ENCODE results near the gene SLC35G2.
"Not testable (repeated sequence)": the region's sequence is repeated elsewhere in the genome, so short reads cannot be mapped to it uniquely, and the experiment has no call there.

The SLC35G2 gene

GRCh38 chr3:136901391-136901790 lies 82.5 kb downstream of the SLC35G2 start:
- Histone ChIP-seq H3F3A (ENCODE audit: insufficient read depth, low read length) (no peaks in the 10 kb centered on the region), H3K4me1 (ENCODE audit: low read length) (0 out of 2 replicates have a peak, but pooled peaks cover 3% of the 10 kb centered on the region), H3K9ac (ENCODE audit: low read length) (no peak overlapping the region), H4K20me1 (ENCODE audit: insufficient read depth, low read length) (no peaks in the 10 kb centered on the region), H3K79me2 (ENCODE audit: low read length) (peaks cover 88% of the 10 kb centered on the region), H3K36me3 (replicated peaks; ENCODE audit: insufficient read depth, low read length) (no peaks in the 10 kb centered on the region), H3K27me3 (replicated peaks; ENCODE audit: insufficient read depth, low read length) (no peaks in the 10 kb centered on the region), H3K9me3 (replicated peaks; ENCODE audit: insufficient read depth, low read length) (no peaks in the 10 kb centered on the region), H2AFZ (ENCODE audit: low read length) (no peak overlapping the region), H3K4me2 (ENCODE audit: low read depth, low read length) (no peak overlapping the region), H3K4me3 (ENCODE audit: low read length) (no peak overlapping the region), H3K9me2 (replicated peaks; ENCODE audit: insufficient read depth, low read length) (no peaks in the 10 kb centered on the region), H3K27ac (ENCODE audit: low read length) (no peak overlapping the region)
- DNase-seq: no peak
- TF ChIP-seq CTCF (IDR thresholded peaks at IDR 0.05; ENCODE audit: low read length) (no peak), EZH2phosphoT487 (IDR thresholded peaks at IDR 0.05; ENCODE audit: low read length) (no peak), EZH2 (optimal IDR thresholded peaks at IDR 0.05; ENCODE audit: low read depth, low read length) (no peak)

- not testable (repeated sequence) for H3K36me3 ChIP-seq (replicated peaks; ENCODE audit: insufficient read depth, low read length); DNase-seq; H3K27me3 ChIP-seq (replicated peaks; ENCODE audit: insufficient read depth, low read length); H3K4me1 ChIP-seq (ENCODE audit: low read length); H3K4me2 ChIP-seq (ENCODE audit: low read depth, low read length); H4K20me1 ChIP-seq (ENCODE audit: insufficient read depth, low read length); H3F3A ChIP-seq (ENCODE audit: insufficient read depth, low read length); H2AFZ ChIP-seq (ENCODE audit: low read length); H3K4me3 ChIP-seq (ENCODE audit: low read length); H3K9me3 ChIP-seq (replicated peaks; ENCODE audit: insufficient read depth, low read length); H3K9me2 ChIP-seq (replicated peaks; ENCODE audit: insufficient read depth, low read length); H3K9ac ChIP-seq (ENCODE audit: low read length); H3K27ac ChIP-seq (ENCODE audit: low read length)
- peaks cover 93% of the 10 kb centered on the region for H3K79me2 ChIP-seq (ENCODE audit: low read length)
Measured at GRCh38 chr3:136902530-136902929, 83.6 kb downstream of the SLC35G2 start.

GRCh38 chr3:136903899-136904298 lies 85.0 kb downstream of the SLC35G2 start:
- Histone ChIP-seq H3K4me2 (ENCODE audit: low read depth, low read length) (no peak overlapping the region), H3K9ac (ENCODE audit: low read length) (no peak overlapping the region), H3K27ac (ENCODE audit: low read length) (no peak overlapping the region), H3K79me2 (ENCODE audit: low read length) (peaks cover 98% of the 10 kb centered on the region), H4K20me1 (ENCODE audit: insufficient read depth, low read length) (no peaks in the 10 kb centered on the region), H3F3A (ENCODE audit: insufficient read depth, low read length) (peaks cover 6% of the 10 kb centered on the region), H3K27me3 (replicated peaks; ENCODE audit: insufficient read depth, low read length) (no peaks in the 10 kb centered on the region), H3K9me2 (replicated peaks; ENCODE audit: insufficient read depth, low read length) (no peaks in the 10 kb centered on the region), H3K4me3 (ENCODE audit: low read length) (no peak overlapping the region), H3K36me3 (replicated peaks; ENCODE audit: insufficient read depth, low read length) (no peaks in the 10 kb centered on the region), H3K4me1 (ENCODE audit: low read length) (peaks cover 7% of the 10 kb centered on the region), H3K9me3 (replicated peaks; ENCODE audit: insufficient read depth, low read length) (no peaks in the 10 kb centered on the region), H2AFZ (ENCODE audit: low read length) (no peak overlapping the region)
- no peak for TF ChIP-seq EZH2phosphoT487 (IDR thresholded peaks at IDR 0.05; ENCODE audit: low read length)
- no peak for TF ChIP-seq CTCF (IDR thresholded peaks at IDR 0.05; ENCODE audit: low read length)
- no peak for TF ChIP-seq EZH2 (optimal IDR thresholded peaks at IDR 0.05; ENCODE audit: low read depth, low read length)
- no peak for DNase-seq

- DNase-seq: no peak
- H3K4me3 ChIP-seq (ENCODE audit: low read length): no peak overlapping the region
- H3K27ac ChIP-seq (ENCODE audit: low read length): no peak overlapping the region
- no peak for TF ChIP-seq EZH2phosphoT487 (IDR thresholded peaks at IDR 0.05; ENCODE audit: low read length)
- no peak for TF ChIP-seq EZH2 (optimal IDR thresholded peaks at IDR 0.05; ENCODE audit: low read depth, low read length)
- TF ChIP-seq CTCF (IDR thresholded peaks at IDR 0.05; ENCODE audit: low read length): no peak
- H3K9me3 ChIP-seq (replicated peaks; ENCODE audit: insufficient read depth, low read length): no peaks in the 10 kb centered on the region
- no peak overlapping the region for H3K9ac ChIP-seq (ENCODE audit: low read length)
- no peaks in the 10 kb centered on the region for H3K36me3 ChIP-seq (replicated peaks; ENCODE audit: insufficient read depth, low read length)
- H2AFZ ChIP-seq (ENCODE audit: low read length): no peak overlapping the region
- peaks cover 99% of the 10 kb centered on the region for H3K79me2 ChIP-seq (ENCODE audit: low read length)
- H3K4me1 ChIP-seq (ENCODE audit: low read length): peaks cover 14% of the 10 kb centered on the region
- peaks cover 12% of the 10 kb centered on the region for H3F3A ChIP-seq (ENCODE audit: insufficient read depth, low read length)
- no peaks in the 10 kb centered on the region for H3K9me2 ChIP-seq (replicated peaks; ENCODE audit: insufficient read depth, low read length)
- H3K27me3 ChIP-seq (replicated peaks; ENCODE audit: insufficient read depth, low read length): no peaks in the 10 kb centered on the region
- no peak overlapping the region for H3K4me2 ChIP-seq (ENCODE audit: low read depth, low read length)
- H4K20me1 ChIP-seq (ENCODE audit: insufficient read depth, low read length): no peaks in the 10 kb centered on the region
Measured at GRCh38 chr3:136904746-136905145, 85.8 kb downstream of the SLC35G2 start.
